ENCODE measurements around the gene GRM7. TPM values are rescaled to one million over a fixed set of nuclear protein-coding genes. Genes with fewer than 3 reads are reported as not detected.

GRM7 gene
- total and polyA plus RNA-seq, 2 of the 4 experiments (the other 2 are of a cell fraction) = not detected

GRCh38 chr3:7684182-7684715 lies 823.3 kb downstream of the GRM7 start:
- H2BK15ac ChIP-seq (ENCODE audit: low read depth, low read length) = no peak overlapping the region
- intact Hi-C loops (cut with micrococcal nuclease) (no loop called here), in situ Hi-C loops (cut with MboI; ENCODE audit: low sequenced_read_pairs) (no loop called here), dilution Hi-C loops (cut with HindIII; ENCODE audit: low sequenced_read_pairs, unreplicated experiment) (no loop called here)
- H3K27me3 ChIP-seq (ENCODE audit: control insufficient read depth, insufficient read depth, low read length) = no peaks in the 10 kb centered on the region
- no peak overlapping the region for H3K4me3 ChIP-seq (ENCODE audit: insufficient read depth, low read depth, low read length)
- H3K56ac ChIP-seq (ENCODE audit: extremely low read depth, insufficient read depth, low read length) = no peak overlapping the region
- no peak overlapping the region for H3K23ac ChIP-seq (ENCODE audit: low read depth, low read length)
- no peak overlapping the region for H3K4ac ChIP-seq (ENCODE audit: low read depth, low read length)
- H2BK120ac ChIP-seq (ENCODE audit: low read depth, low read length) = no peak overlapping the region
- H3K9ac ChIP-seq (ENCODE audit: low read depth, low read length) = no peak overlapping the region
- no peak overlapping the region for H4K5ac ChIP-seq (ENCODE audit: low read depth, low read length)
- no peaks in the 10 kb centered on the region for H3K79me1 ChIP-seq (ENCODE audit: low read depth in 1 of 2, low read length in 2 of 2)
- H2AK9ac ChIP-seq (replicated peaks; ENCODE audit: low read depth, low read length, poor library complexity) = no peak overlapping the region
- H4K91ac ChIP-seq (ENCODE audit: insufficient read depth, low read depth, low read length) = no peak overlapping the region
- no peak overlapping the region for H2AK5ac ChIP-seq (ENCODE audit: low read depth, low read length)
- no peak overlapping the region for H3K27ac ChIP-seq (ENCODE audit: insufficient read depth, low read length)
- no CpG with 5 or more reads among the region's 1 CpG for WGBS, 2 experiments (ENCODE audit: extremely low coverage in 2 of 2, insufficient read length in 1 of 2)
- TF ChIP-seq CHD1 (IDR thresholded peaks at IDR 0.05; ENCODE audit: low read depth, low read length) = no peak
- TF ChIP-seq NFE2L2 (IDR thresholded peaks at IDR 0.05; ENCODE audit: low read depth, low read length) = no peak
- H4K20me1 ChIP-seq (ENCODE audit: insufficient read depth, low read length) = no peaks in the 10 kb centered on the region
- H3K4me2 ChIP-seq (ENCODE audit: low read depth, low read length) = no peak overlapping the region
- no peaks in the 10 kb centered on the region for H3K4me1 ChIP-seq (ENCODE audit: control insufficient read depth, insufficient read depth, low read length)
- H3K9me1 ChIP-seq (ENCODE audit: insufficient read depth, low read length) = no peaks in the 10 kb centered on the region
- BruUV-seq (replicated peaks) = no TSS peak
- peaks cover 11% of the 10 kb centered on the region for H3K9me3 ChIP-seq (ENCODE audit: control insufficient read depth, insufficient read depth, low read length)
- no peak overlapping the region for H2BK20ac ChIP-seq (ENCODE audit: low read depth, low read length)
- no peak overlapping the region for H2BK5ac ChIP-seq (ENCODE audit: low read depth, low read length, poor library complexity, severe bottlenecking)
- no peak overlapping the region for H4K8ac ChIP-seq (ENCODE audit: low read depth in 2 of 2, low read length in 2 of 2)
- POLR2A ChIA-PET (ENCODE audit: unreplicated experiment) = no interaction called here
- H2AFZ ChIP-seq (replicated peaks; ENCODE audit: low read length, poor library complexity) = no peak overlapping the region
- no peak for ATAC-seq (ENCODE audit: low read depth)
- no peak overlapping the region for H3K18ac ChIP-seq (ENCODE audit: low read depth, low read length)
- H3K36me3 ChIP-seq (ENCODE audit: control insufficient read depth, insufficient read depth, low read length) = no peaks in the 10 kb centered on the region
- no peak for DNase-seq
- CTCF ChIA-PET = no interaction called here
- no peak overlapping the region for H3K14ac ChIP-seq (replicated peaks; ENCODE audit: low read depth, low read length)

All from IMR-90 (cell line).